Panc1 (cell line): Measurements from ENCODE around the gene ATXN7L2.

Experiments
- CTCF ChIP-seq: fragments of 450-650 bp; IDR thresholded peaks from 2 replicates; pipeline ENCODE4 v1.5.1; 2017; ENCODE audit warnings: mild to moderate bottlenecking
- POLR2AphosphoS5 ChIP-seq: IDR thresholded peaks from 2 replicates; pipeline ENCODE4 v1.6.1; 2012; ENCODE audit warnings: mild to moderate bottlenecking, low read depth, low read length, moderate library complexity

DNA sequence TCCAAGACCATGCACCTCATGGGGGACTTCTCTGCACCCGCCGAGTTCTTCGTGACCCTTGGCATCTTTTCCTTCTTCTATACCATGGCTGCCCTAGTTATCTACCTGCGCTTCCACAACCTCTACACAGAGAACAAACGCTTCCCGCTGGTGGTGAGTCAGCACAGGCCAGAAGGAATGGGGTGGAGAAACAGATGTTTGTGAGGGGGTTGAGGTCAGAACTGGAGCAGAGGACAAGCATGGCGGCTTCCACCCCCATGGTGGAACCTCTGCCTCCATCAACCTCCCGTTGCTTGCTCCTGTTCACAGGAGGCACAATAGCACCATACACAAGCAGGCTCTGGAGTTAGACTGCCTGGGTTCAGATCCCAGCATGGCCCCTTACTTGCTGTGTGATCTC lies 6.9 kb upstream of the ATXN7L2 start:
- TF ChIP-seq CTCF (no peak), POLR2AphosphoS5 (no peak)
